Cardiac muscle cell (in vitro differentiated cells and primary cell): ENCODE measurements around the gene NFE2L2. TPM values are rescaled to one million over a fixed set of nuclear protein-coding genes. Genes with fewer than 3 reads are reported as not detected.

Source experiments
- DNase-seq, 2 donors: peaks; one replicate each; pipeline versions ENCODE4 v3.0.0 to v3.0.0-alpha.2; 2010 to 2017; ENCODE audit warnings: low read depth in 1 of 2, low spot score in 1 of 2
- H3K27ac ChIP-seq: fragments of 200-600 bp; sonication (generic); 2 replicates; pipeline ENCODE4 v1.5.1; 2016
- H3K27me3 ChIP-seq: fragments of 200-600 bp; sonication (generic); 2 replicates; pipeline ENCODE4 v1.6.0; 2016; ENCODE audit warnings: control low read depth
- H3K36me3 ChIP-seq: fragments of 200-600 bp; sonication (generic); 2 replicates; pipeline ENCODE4 v1.5.1; 2016; ENCODE audit warnings: control low read depth
- H3K4me1 ChIP-seq: fragments of 200-600 bp; sonication (generic); 2 replicates; pipeline ENCODE4 v1.8.1; 2017; ENCODE audit warnings: low read depth, mild to moderate bottlenecking, mixed run types
- H3K4me3 ChIP-seq: fragments of 200-600 bp; sonication (generic); 2 replicates; pipeline ENCODE4 v1.5.1; 2016; ENCODE audit warnings: mild to moderate bottlenecking
- H3K9me3 ChIP-seq: fragments of 200-600 bp; sonication (generic); 2 replicates; pipeline ENCODE4 v1.5.1; 2017; ENCODE audit warnings: low read depth, mild to moderate bottlenecking, control low read depth
- polyA plus RNA-seq: library from polyadenylated mRNA; unstranded; fragments of >200 nt; fragmentation: Nextera tagmentation; extraction: Ambion mirVana; gene quantifications from 2 replicates; pipeline ENCODE4 v1.2.1, GENCODE V29; 2016
- total RNA-seq: library from RNA; depleted of rRNA; stranded (reverse); fragments of >200 nt; gene quantifications from 2 replicates; pipeline ENCODE4 v1.2.3, GENCODE V29; 2016
- TF ChIP-seq, protein P1 (sequence below): IDR thresholded peaks from 2 replicates; pipeline ENCODE4 v1.5.1; 2012; ENCODE audit warnings: low read depth, mild to moderate bottlenecking, low read length

The NFE2L2 gene
- total and polyA plus RNA-seq, 2 experiments from 2014 or later: 70.0 to 90.5 TPM

DNA sequence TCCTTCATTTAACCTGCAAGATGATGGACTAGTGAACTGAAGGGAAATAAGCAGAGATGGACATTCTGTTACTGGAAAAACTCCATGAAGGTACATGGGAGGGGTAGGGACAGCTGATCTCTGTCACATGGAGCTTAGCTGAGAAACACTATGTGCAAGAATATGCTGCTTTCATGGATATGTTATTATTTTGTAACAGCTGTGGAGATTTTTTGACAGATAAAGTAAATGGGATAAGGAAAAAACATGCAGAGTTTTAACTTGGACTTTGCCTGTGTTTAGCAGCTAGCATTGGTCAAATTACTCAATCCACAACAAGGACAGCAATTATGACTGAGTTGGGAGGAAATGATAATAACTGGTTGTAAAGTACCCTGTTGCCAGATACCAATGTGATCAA lies 80.7 kb downstream of the NFE2L2 start:
- no peak for DNase-seq
- no peak overlapping the region for H3K4me3 ChIP-seq

More for the DNA sequence above, 80.7 kb downstream of the NFE2L2 start:
- TF ChIP-seq, protein P1, sequence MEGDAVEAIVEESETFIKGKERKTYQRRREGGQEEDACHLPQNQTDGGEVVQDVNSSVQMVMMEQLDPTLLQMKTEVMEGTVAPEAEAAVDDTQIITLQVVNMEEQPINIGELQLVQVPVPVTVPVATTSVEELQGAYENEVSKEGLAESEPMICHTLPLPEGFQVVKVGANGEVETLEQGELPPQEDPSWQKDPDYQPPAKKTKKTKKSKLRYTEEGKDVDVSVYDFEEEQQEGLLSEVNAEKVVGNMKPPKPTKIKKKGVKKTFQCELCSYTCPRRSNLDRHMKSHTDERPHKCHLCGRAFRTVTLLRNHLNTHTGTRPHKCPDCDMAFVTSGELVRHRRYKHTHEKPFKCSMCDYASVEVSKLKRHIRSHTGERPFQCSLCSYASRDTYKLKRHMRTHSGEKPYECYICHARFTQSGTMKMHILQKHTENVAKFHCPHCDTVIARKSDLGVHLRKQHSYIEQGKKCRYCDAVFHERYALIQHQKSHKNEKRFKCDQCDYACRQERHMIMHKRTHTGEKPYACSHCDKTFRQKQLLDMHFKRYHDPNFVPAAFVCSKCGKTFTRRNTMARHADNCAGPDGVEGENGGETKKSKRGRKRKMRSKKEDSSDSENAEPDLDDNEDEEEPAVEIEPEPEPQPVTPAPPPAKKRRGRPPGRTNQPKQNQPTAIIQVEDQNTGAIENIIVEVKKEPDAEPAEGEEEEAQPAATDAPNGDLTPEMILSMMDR: no peak
- no peak overlapping the region for H3K27ac ChIP-seq
- no peaks in the 10 kb centered on the region for H3K9me3 ChIP-seq
- no peaks in the 10 kb centered on the region for H3K36me3 ChIP-seq
- H3K4me1 ChIP-seq: peaks cover 10% of the 10 kb centered on the region
- H3K27me3 ChIP-seq: no peaks in the 10 kb centered on the region

Other genes with a start within 250 kb of the NFE2L2 start
- 63.2 and 78.6 TPM in 2 replicates for gene HNRNPA3, start 51.9 kb downstream of the NFE2L2 start, total RNA-seq
- gene HNRNPA3, start 51.9 kb downstream of the NFE2L2 start, polyA plus RNA-seq: 67.3 and 81.7 TPM in 2 replicates
- 86.3 and 116 TPM in 2 replicates for gene AGPS, start 128.0 kb upstream of the NFE2L2 start, total RNA-seq
- 13.6 and 24.2 TPM in 2 replicates for gene AGPS, start 128.0 kb upstream of the NFE2L2 start, polyA plus RNA-seq